Stimulated activated CD4-positive, alpha-beta T cell treated with anti-CD3 and anti-CD28 coated beads, Interleukin-1b, Interleukin-23, amount 100 ng/mL, for 1 hour (primary cell): ENCODE measurements around the gene APBB2.
"Not testable (repeated sequence)": the region's sequence is repeated elsewhere in the genome, so short reads cannot be mapped to it uniquely, and the experiment has no call there.

ENCODE experiments used
- DNase-seq, 2 donors: peaks; one replicate each; pipeline ENCODE4 v3.0.0-alpha.2; 2020; ENCODE audit warnings: low read depth in 2 of 2

APBB2 gene

DNA sequence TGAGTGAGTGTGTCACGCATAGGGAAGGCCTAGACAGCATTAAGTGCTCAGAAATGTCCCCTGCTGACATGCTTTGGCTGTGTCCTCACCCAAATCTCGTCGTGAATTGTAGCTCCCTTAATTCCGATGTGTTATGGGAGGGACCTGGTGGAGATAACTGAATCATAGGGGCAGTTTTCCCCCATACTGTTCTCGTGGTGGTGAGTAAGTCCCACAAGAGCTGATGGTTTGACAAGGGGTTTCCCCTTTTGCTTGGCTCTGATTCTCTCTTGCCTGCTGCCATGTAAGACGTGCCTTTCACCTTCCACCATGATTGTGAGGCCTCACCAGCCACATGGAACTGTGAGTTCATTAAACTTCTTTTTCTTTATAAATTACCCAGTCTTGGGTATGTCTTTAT, 386.6 kb downstream of the APBB2 start:
- no peak for DNase-seq

GRCh38 chr4:40826821-40827220, 387.5 kb downstream of the APBB2 start:
- DNase-seq = no peak

- DNase-seq = no peak
Observed at GRCh38 chr4:40825014-40825838, 389.1 kb downstream of the APBB2 start.

- no peak for DNase-seq
Observed at GRCh38 chr4:40822420-40823166, 391.7 kb downstream of the APBB2 start.

DNA sequence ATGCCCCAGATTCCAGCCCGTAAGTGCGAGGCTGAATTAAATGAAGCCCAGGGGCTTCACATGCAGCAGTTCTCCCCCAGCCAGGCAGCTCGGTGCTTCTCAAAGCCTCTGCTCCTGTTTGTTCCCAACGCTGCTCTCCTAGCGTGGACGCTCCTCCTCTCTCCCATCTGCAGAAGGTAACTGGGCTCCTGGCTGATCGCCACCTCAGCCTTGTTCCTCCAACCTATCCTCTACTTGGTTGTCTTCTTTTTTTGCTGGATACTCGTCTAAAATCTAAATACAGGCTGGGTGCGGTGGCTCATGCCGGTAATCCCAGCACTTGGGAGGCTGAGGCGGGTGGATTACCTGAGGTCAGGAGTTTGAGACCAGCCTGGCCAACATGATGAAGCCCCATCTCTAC, 394.2 kb downstream of the APBB2 start:
- no peak for DNase-seq

GRCh38 chr4:40817157-40817556, 397.2 kb downstream of the APBB2 start:
- DNase-seq = not testable (repeated sequence)

GRCh38 chr4:40812856-40813255, 401.5 kb downstream of the APBB2 start:
- DNase-seq = no peak

- DNase-seq = no peak
Observed at GRCh38 chr4:40812386-40812785, 402.0 kb downstream of the APBB2 start.

DNA sequence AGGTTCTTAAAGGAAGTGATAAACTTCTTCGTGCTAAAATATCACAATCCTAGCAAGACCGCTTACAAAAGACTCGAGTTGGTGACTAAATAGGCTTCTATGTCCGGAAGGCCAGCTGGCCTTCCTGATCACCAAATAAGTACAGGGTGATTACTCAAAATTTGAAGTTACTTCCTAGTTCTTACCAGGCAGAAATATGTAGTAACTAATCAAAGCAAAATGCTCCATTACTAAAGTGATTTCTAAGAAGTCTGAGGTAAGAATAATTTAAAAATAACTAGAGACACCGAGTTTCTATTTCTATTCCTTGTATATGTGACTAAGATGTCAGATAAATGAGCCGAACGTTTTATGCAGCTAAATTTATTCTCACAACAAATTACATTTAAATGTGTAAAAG, 402.4 kb downstream of the APBB2 start:
- no peak for DNase-seq

GRCh38 chr4:40808926-40809457, 405.4 kb downstream of the APBB2 start:
- no peak for DNase-seq

DNA sequence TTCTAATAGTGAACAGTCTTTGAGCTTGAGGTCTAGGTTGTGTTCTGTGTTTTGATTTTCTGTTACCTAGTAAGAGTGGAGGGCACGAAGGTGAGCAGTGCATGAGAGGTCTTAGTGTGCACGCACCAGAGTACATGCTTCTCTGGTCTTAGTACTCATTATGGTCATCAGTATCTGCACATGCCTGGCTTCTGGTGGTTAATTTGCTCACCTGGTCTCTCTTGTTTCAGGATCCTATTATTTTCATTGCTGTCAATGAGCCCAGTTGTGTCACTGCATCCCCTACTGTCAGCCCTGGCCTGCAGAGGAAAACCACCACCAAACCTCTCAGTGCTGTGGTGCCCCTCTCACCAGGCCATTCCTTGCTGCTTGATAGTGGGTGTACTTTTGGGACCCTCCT, 409.7 kb downstream of the APBB2 start:
- no peak for DNase-seq

GRCh38 chr4:40800064-40800463, 414.3 kb downstream of the APBB2 start:
- DNase-seq = no peak

GRCh38 chr4:40789771-40790170, 424.6 kb downstream of the APBB2 start:
- DNase-seq = no peak

DNA sequence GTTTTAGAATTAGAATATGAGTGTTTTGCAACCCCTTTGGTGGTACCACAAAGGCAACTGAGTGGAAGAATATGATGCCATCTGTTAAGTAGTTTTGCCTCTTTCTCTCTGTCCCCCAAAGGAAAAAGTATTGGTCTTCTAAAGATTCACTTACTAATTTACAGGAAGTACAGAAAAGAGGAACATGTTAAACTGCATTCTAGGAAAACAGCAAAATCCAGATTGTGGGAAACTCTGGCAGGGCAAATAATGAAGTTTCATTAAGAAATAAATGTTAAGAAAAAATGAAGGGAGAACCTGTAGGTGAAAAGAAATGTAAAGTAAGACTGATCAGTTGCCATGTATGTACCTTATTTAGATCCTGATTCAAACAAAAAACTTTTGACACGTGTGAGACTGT, 425.3 kb downstream of the APBB2 start:
- DNase-seq = no peak

DNA sequence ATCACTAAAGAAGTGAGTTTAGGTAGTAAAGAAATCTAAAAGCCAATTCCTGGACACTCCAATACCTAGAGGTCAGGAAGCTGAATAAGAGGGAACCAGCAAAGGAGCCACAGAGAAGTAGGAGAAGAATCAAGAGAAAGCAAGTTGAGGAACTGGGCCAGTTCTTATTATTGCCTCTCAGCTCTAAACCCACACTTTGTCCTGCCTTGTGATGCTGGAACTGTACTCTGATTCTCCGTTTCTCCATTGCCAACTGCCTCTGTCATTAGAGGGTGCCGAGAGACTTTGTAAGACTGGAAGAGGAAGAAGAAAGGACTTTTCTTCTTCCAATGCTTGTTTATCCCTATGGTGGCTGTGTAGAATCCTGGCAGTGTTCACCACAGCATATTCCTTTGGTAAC, 426.0 kb downstream of the APBB2 start:
- no peak for DNase-seq

DNA sequence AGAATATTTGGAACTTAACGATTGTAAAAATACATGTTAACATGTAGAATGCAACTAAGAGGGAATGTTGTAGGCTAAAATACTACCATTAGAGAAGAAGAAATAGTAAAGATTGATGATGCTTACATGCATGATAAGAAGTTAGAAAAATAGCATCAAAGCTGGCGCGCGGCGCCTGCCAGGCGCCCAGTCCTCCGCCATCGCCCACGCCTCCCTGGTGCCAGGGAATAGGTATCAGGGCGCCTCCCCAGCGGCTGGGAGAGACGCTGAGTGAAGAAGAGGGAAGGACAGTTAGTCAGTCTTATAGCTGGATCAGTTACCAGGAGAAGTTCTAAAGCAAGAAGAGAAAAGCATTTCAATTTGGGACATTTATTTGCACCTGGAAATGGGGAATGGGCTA, 428.6 kb downstream of the APBB2 start:
- no peak for DNase-seq

DNA sequence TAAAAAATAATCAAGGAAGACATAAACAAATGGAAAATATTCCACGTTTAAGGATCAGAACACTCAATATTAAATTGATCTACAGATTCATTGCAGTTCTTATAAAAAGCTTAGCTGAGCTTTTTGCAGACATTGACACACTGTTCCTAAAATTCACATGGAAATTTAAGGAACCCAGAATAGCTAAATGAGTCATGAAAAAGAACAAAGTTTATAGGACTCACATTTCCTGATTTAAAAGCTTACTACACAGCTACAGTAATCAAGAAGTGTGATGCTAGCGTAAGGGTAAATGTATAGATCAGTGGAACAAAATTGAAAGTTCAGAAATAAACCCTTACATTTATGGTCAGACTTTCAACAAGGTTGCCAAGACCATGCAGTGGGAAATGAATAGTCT, 431.5 kb downstream of the APBB2 start:
- DNase-seq = no peak

- DNase-seq = no peak
Observed at GRCh38 chr4:40778090-40778489, 436.3 kb downstream of the APBB2 start.

DNA sequence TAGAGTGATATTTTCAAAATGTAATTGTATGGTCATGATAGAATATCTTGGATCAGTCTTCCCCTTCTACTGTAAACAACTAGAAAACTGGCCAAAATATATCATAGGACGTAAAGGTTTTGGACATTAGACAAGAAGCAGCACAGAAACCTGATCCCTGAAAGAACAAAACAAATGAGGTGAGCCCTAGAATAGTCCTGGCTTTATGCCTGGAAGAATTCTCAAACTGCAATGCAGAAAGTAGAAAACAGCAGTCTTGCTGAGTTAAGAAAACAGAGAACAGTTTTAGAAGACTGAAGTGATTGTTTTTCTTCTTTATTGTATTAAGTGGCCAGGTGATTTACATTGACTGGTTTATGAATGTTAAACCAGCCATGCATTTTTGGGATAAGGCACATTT, 445.1 kb downstream of the APBB2 start:
- no peak for DNase-seq

DNA sequence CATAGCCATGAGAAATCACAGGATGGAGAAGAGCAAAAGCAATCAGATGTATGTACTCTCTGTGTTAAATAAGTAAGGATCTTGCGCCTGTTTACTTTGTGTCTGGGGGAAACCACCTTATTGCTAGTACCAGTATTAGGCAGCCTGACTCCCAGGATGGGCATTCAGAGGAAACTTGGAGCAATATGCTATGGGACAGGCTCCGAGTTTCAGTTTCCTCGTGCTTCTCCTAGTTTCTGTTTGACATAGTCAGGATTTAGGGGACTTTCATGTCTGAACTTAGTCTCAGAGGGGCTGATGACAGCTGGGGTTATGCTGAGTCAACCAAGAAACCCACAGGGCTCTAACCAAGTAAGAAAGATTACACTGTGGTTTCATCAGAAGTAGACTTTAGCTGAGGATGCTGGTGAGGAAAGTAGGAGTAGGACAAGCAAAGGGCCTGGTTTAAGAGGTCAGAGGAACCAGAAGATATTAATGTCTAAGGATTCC, 451.1 kb downstream of the APBB2 start:
- DNase-seq = no peak
